Natural killer cell (primary cell): ENCODE measurements around the gene HYAL3. TPM values are rescaled to one million over a fixed set of nuclear protein-coding genes. Genes with fewer than 3 reads are reported as not detected.
"Not testable (repeated sequence)": the region's sequence is repeated elsewhere in the genome, so short reads cannot be mapped to it uniquely, and the experiment has no call there.

ENCODE experiments used
- ATAC-seq, 3 donors: fragments of 150-1000 bp in 2 of 3; fragments of 200-7000 bp in 1 of 3; cut with Tn5 transposase; 1 replicate in 1 of 3; 2 replicates in 2 of 3; pipeline ENCODE4 v1.10.0; 2021; ENCODE audit warnings: mild to moderate bottlenecking in 2 of 3, moderate library complexity in 2 of 3
- DNase-seq, 2 donors: peaks; one replicate each; pipeline versions ENCODE4 v3.0.0 to v3.0.0-alpha.2; 2013 to 2021; ENCODE audit warnings: mixed read lengths in 1 of 2
- H3K27ac ChIP-seq: one replicate; pipeline ENCODE4 v1.5.1; 2013; ENCODE audit warnings: mild to moderate bottlenecking, low read length
- H3K27me3 ChIP-seq: one replicate; pipeline ENCODE4 v1.6.1; 2013; ENCODE audit warnings: low read length; ENCODE audit not compliant: control insufficient read depth, insufficient read depth
- H3K36me3 ChIP-seq: one replicate; pipeline ENCODE4 v1.6.1; 2013; ENCODE audit warnings: low read length; ENCODE audit not compliant: control insufficient read depth, insufficient read depth
- H3K4me1 ChIP-seq: one replicate; pipeline ENCODE4 v1.6.1; 2013; ENCODE audit warnings: low read length; ENCODE audit not compliant: control insufficient read depth, insufficient read depth
- H3K4me3 ChIP-seq: one replicate; pipeline ENCODE4 v1.5.1; 2013; ENCODE audit warnings: low read length
- H3K9me3 ChIP-seq: one replicate; pipeline ENCODE4 v1.6.1; 2013; ENCODE audit warnings: low read length; ENCODE audit not compliant: control insufficient read depth, insufficient read depth
- H3K27ac Mint-ChIP-seq, 2 donors: one replicate each; pipeline ENCODE4 v1.8.0; 2022; ENCODE audit warnings: mild to moderate bottlenecking in 2 of 2, mixed read lengths in 2 of 2, moderate library complexity in 1 of 2
- H3K27me3 Mint-ChIP-seq, 2 donors: one replicate each; pipeline ENCODE4 v1.8.0; 2022; ENCODE audit warnings: low read depth in 2 of 2, mixed read lengths in 2 of 2
- H3K36me3 Mint-ChIP-seq: one replicate; pipeline ENCODE4 v1.8.0; 2022; ENCODE audit warnings: mixed read lengths
- H3K4me1 Mint-ChIP-seq, 2 donors: one replicate each; pipeline ENCODE4 v1.8.0; 2022; ENCODE audit warnings: mixed read lengths in 2 of 2
- H3K4me3 Mint-ChIP-seq: one replicate; pipeline ENCODE4 v1.8.0; 2022; ENCODE audit warnings: mild to moderate bottlenecking, moderate library complexity, mixed read lengths
- H3K9me3 Mint-ChIP-seq, 2 donors: one replicate each; pipeline ENCODE4 v1.8.0; 2022; ENCODE audit warnings: mixed read lengths in 2 of 2
- CTCF ChIP-seq: fragments of 200-600 bp; IDR thresholded peaks from one replicate; pipeline ENCODE4 v1.8.0; 2022; ENCODE audit warnings: antibody characterized with exemption
- WGBS: methylation state at CpG from one replicate; pipeline ENCODE4 v1.1.7; 2013; ENCODE audit warnings: missing lambda C conversion rate; ENCODE audit not compliant: insufficient coverage; 5-methylcytosine and 5-hydroxymethylcytosine counted together
- intact Hi-C: fragments of 100-400 bp; cut with micrococcal nuclease; formaldehyde crosslinking; loops from one replicate; pipeline ENCODE4 v1.14.2; 2022
- total RNA-seq, 4 donors: library from RNA; stranded (reverse); fragments of 120-200 nt in 1 of 4; gene quantifications; one replicate each; pipeline versions ENCODE4 v1.2.3 to v1.2.4, GENCODE V29; 2013 to 2022

Gene HYAL3
- total RNA-seq, 3 donors from 2014 or later (not counting 1 experiment from before 2014, with no cell fraction given) = 0.93 to 2.0 (median 1.2) TPM

DNA sequence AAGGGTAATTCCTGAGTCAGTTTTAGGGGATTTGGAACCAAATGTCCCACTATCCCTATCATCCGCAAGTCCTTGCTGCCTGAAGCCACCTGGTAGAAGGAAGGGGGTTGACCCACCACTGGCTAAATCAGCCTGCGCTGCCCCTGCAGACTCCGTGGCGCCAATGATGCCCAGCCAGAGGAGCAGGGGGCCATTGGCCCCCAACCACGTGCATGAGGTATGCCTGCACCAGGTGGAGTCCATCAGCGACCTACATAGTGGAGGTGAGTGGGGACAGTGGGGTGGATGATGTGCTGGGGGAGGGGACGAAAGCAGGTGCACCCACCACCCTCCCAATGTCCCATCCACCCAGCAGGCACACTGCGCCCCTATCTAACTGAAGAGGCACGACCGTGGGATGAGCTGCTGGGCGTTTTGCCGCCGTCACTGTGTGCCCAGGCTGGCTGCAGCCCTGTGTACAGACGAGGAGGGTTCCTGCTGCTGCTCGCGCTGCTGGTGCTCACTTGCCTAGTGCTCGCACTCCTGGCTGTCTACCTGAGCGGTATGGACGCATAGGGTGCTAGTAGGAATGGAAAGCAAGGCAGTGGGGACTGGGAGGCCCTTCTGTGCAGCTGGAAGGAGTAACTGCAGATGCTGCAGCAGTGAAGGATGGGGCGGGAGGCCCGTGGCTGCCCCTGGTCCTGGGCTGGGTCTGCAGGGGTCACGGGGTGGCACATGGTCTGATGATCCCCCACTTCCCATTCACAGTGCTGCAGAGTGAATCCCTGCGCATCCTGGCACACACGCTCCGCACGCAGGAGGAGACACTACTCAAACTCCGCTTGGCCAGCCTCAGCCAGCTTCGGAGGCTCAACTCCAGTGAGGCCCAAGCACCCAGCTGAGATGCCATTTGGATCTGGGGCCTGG, 12.6 kb downstream of the HYAL3 start:
- no peak overlapping the region for H3K4me3 Mint-ChIP-seq
- DNase-seq = no peak
- WGBS = 94% methylated on average over 27 of the region's 28 CpGs

GRCh38 chr3:50284121-50284520, 15.1 kb downstream of the HYAL3 start:
- 100% methylated on average over 4 of the region's 6 CpGs for WGBS
- H3K4me1 Mint-ChIP-seq, H3K36me3 Mint-ChIP-seq, ATAC-seq, H3K27me3 Mint-ChIP-seq, intact Hi-C loops, H3K4me1 ChIP-seq, H3K9me3 Mint-ChIP-seq, H3K27ac ChIP-seq, H3K27me3 ChIP-seq, DNase-seq, H3K27ac Mint-ChIP-seq, H3K4me3 Mint-ChIP-seq, H3K4me3 ChIP-seq, H3K9me3 ChIP-seq: not testable (repeated sequence)
- peaks cover 17% of the 10 kb centered on the region for H3K36me3 ChIP-seq

More for the DNA sequence above, 12.6 kb downstream of the HYAL3 start:
- Mint-ChIP-seq H3K27ac (no peak overlapping the region), H3K36me3 (no peaks in the 10 kb centered on the region), H3K27me3 (no peaks in the 10 kb centered on the region), H3K9me3 (no peaks in the 10 kb centered on the region), H3K4me1 (peaks cover 5 to 6% of the 10 kb centered on the region in 2 donors)
- H3K27ac ChIP-seq = no peak overlapping the region
- H3K9me3 ChIP-seq = no peaks in the 10 kb centered on the region
- ATAC-seq = no peak
- peaks cover 23% of the 10 kb centered on the region for H3K36me3 ChIP-seq
- TF ChIP-seq CTCF = no peak
- intact Hi-C loops = no loop called here
- H3K4me3 ChIP-seq = no peak overlapping the region
- H3K4me1 ChIP-seq = peaks cover 6% of the 10 kb centered on the region
- H3K27me3 ChIP-seq = no peaks in the 10 kb centered on the region

DNA sequence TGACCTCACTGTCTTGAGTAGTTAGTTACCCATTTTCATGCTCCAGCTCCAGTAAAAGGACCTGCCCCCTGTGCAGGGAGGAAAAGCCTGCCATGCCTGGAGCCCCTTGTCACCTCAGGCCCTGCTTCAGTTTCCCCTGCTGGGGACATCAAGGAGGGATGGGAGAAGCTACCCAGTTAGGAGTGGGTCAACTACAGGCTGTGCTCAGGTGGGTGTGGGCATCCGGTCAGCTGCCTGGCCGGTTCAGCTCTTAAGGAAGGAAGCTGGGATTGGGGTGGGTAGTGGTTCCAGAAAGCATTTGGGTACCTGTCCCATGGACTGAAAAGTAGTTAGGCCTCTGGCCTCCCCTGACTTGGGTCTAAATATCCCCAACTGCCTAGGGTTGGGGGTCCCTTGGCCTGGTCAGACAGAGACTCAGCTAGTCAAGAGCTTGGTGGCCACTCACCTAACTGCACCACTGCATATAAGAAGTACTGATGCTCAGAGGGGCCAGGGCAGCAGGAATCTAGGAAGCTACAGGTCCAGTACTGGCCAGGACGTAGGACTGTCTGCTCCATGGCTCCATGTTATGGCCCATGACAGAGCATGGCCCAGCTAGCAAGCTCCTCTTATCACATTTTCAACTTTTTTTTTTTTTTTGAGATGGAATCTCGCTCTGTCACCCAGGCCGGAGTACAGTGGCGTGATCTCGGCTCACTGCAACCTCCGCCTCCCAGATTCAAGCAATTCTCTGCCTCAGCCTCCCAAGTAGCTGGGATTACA, 19.8 kb downstream of the HYAL3 start:
- H3K36me3 Mint-ChIP-seq = no peaks in the 10 kb centered on the region
- peaks cover 2 to 15% of the 10 kb centered on the region in 2 donors for H3K4me1 Mint-ChIP-seq
- Histone ChIP-seq H3K27me3 (peaks cover 24% of the 10 kb centered on the region), H3K4me3 (no peak overlapping the region), H3K27ac (no peak overlapping the region), H3K4me1 (peaks cover 17% of the 10 kb centered on the region), H3K9me3 (no peaks in the 10 kb centered on the region), H3K36me3 (no peaks in the 10 kb centered on the region)
- no peak overlapping the region for H3K27ac Mint-ChIP-seq
- no peak for TF ChIP-seq CTCF
- no peak overlapping the region for H3K4me3 Mint-ChIP-seq
- no peaks in the 10 kb centered on the region for H3K9me3 Mint-ChIP-seq
- ATAC-seq (no peak), DNase-seq (no peak)
- peaks cover 3 to 22% of the 10 kb centered on the region in 2 donors for H3K27me3 Mint-ChIP-seq
- 91% methylated on average over 7 of the region's 8 CpGs for WGBS
- intact Hi-C loops = no loop called here

DNA sequence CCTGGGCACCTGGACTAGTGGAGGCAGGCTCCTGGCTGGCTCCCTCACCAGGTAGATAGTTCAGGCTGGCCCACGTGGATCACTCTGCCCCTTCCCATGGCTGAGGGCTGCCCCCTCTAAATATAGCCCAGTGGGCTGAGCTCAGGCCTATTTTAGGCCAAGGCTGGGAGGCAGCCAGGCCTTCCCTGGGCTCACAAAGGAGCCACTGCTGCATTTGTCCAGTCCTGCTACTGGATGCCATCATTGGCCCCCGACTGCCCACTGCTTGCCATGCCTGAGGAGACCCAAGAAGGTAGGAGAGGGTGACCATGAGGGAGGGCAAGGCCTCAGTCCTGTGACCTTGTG, 20.4 kb downstream of the HYAL3 start, which contains the start of gene LSMEM2:
LSMEM2 (plus strand) TSS at position 208 of the 345 bp plus-strand sequence; CDS start at position 235, 27 bp downstream.
- Mint-ChIP-seq H3K4me3 (no peak within 1 kb of the TSS), H3K4me1 (peaks cover 5 to 20% of the 10 kb centered on the region in 2 donors), H3K36me3 (no peaks in the 10 kb centered on the region), H3K27ac (no peak within 1 kb of the TSS), H3K9me3 (no peaks in the 10 kb centered on the region), H3K27me3 (peaks cover 7 to 26% of the 10 kb centered on the region in 2 donors)
- H3K9me3 ChIP-seq = no peaks in the 10 kb centered on the region
- ATAC-seq = no peak
- peaks cover 29% of the 10 kb centered on the region for H3K27me3 ChIP-seq
- 78% methylated on average over 2 of the region's 2 CpGs for WGBS
- peaks cover 22% of the 10 kb centered on the region for H3K4me1 ChIP-seq
- no peak within 1 kb of the TSS for H3K4me3 ChIP-seq
- H3K27ac ChIP-seq = no peak within 1 kb of the TSS
- intact Hi-C loops = no loop called here
- no peak for DNase-seq
- TF ChIP-seq CTCF = no peak
- no peaks in the 10 kb centered on the region for H3K36me3 ChIP-seq
